GM20000 (cell line): ENCODE results near the gene SLC25A46.
"Not testable (repeated sequence)": the region's sequence is repeated elsewhere in the genome, so short reads cannot be mapped to it uniquely, and the experiment has no call there.

ENCODE experiments used
- DNase-seq: peaks from one replicate; pipeline ENCODE4 v3.0.0; 2012; ENCODE audit warnings: low spot score
- CTCF ChIP-seq: IDR thresholded peaks from 2 replicates; pipeline ENCODE4 v1.5.1; 2012; ENCODE audit warnings: mild to moderate bottlenecking, control low read depth; ENCODE audit errors: extremely low read depth, missing control alignments

SLC25A46 gene

GRCh38 chr5:110716247-110717245, 22.3 kb upstream of the SLC25A46 start:
- TF ChIP-seq CTCF: no peak
- no peak for DNase-seq

GRCh38 chr5:110718311-110718710, 20.5 kb upstream of the SLC25A46 start:
- no peak for TF ChIP-seq CTCF
- no peak for DNase-seq

- DNase-seq: peak; percentile 78
- no peak for TF ChIP-seq CTCF
Measured at GRCh38 chr5:110726249-110727024, 12.4 kb upstream of the SLC25A46 start, which contains the start of gene TMEM232. Gene TMEM232, minus strand, starts transcription at chr5:110726671. Its CDS starts 59,319 bp downstream, at chr5:110667352.

- TF ChIP-seq CTCF: peak; percentile 14
- DNase-seq: peak; percentile 23
Measured at GRCh38 chr5:110727025-110727314, 11.8 kb upstream of the SLC25A46 start.

GRCh38 chr5:110731499-110731898, 7.3 kb upstream of the SLC25A46 start:
- DNase-seq: not testable (repeated sequence)

- no peak for DNase-seq
- TF ChIP-seq CTCF: no peak
Measured at GRCh38 chr5:110734101-110734500, 4.7 kb upstream of the SLC25A46 start.

- TF ChIP-seq CTCF: no peak
- DNase-seq: no peak
Measured at GRCh38 chr5:110735556-110735955, 3.3 kb upstream of the SLC25A46 start.
